ENCODE results near the gene FLT1. TPM values are rescaled to one million over a fixed set of nuclear protein-coding genes. Genes with fewer than 3 reads are reported as not detected.

The FLT1 gene
- polyA plus RNA-seq, 2 donors: 1.2 to 2.1 TPM

GRCh38 chr13:28271056-28271840 is 223.7 kb downstream of the FLT1 start:
- Histone ChIP-seq H3K4me3 (ENCODE audit: low read depth in 1 of 2, low read length in 2 of 2) (no peak overlapping the region), H3K27ac (ENCODE audit: low read depth in 2 of 2, low read length in 1 of 2) (no peak overlapping the region), H3K9me3 (ENCODE audit: control insufficient read depth in 2 of 2, insufficient read depth in 1 of 2, low read depth in 1 of 2, low read length in 1 of 2) (no peaks in the 10 kb centered on the region), H3K4me1 (ENCODE audit: control insufficient read depth in 2 of 2, insufficient read depth in 2 of 2, low read length in 1 of 2) (no peaks in the 10 kb centered on the region), H3K27me3 (ENCODE audit: control insufficient read depth in 1 of 2, insufficient read depth in 2 of 2, low read length in 2 of 2) (no peaks in the 10 kb centered on the region), H3K36me3 (ENCODE audit: control insufficient read depth in 2 of 2, insufficient read depth in 2 of 2, low read length in 1 of 2) (peaks cover 0 to 3% of the 10 kb centered on the region in 2 donors)
- 97 to 98% methylated on average over 2 of the region's 2 CpGs for WGBS, 2 donors

- H3K36me3 ChIP-seq (ENCODE audit: control insufficient read depth in 2 of 2, insufficient read depth in 2 of 2, low read length in 1 of 2): peaks cover 0 to 3% of the 10 kb centered on the region in 2 donors
- no peak overlapping the region for H3K4me3 ChIP-seq (ENCODE audit: low read depth in 1 of 2, low read length in 2 of 2)
- H3K4me1 ChIP-seq (ENCODE audit: control insufficient read depth in 2 of 2, insufficient read depth in 2 of 2, low read length in 1 of 2): no peaks in the 10 kb centered on the region
- H3K9me3 ChIP-seq (ENCODE audit: control insufficient read depth in 2 of 2, insufficient read depth in 1 of 2, low read depth in 1 of 2, low read length in 1 of 2): no peaks in the 10 kb centered on the region
- no peaks in the 10 kb centered on the region for H3K27me3 ChIP-seq (ENCODE audit: control insufficient read depth in 1 of 2, insufficient read depth in 2 of 2, low read length in 2 of 2)
- H3K27ac ChIP-seq (ENCODE audit: low read depth in 2 of 2, low read length in 1 of 2): no peak overlapping the region
Measured at GRCh38 chr13:28268800-28269223, 226.1 kb downstream of the FLT1 start.

DNA sequence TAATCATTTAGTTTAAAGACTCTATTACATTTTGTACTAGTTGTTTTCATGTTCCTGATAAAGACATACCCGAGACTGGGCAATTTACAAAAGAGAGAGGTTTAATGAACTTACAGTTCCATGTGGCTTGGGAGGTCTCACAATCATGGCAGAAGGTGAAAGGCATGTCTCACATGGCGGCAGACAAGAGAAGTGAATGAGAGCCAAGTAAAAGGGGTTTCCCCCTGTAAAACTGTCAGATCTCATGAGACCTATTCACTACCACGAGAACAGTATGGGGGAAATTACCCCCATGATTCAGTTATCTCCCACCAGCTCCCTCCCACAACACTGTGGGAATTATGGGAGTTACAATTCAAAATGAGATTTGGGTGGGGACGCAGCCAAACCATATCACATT is 227.4 kb downstream of the FLT1 start:
- 91 to 92% methylated on average over 4 of the region's 4 CpGs for WGBS, 2 donors
- no peaks in the 10 kb centered on the region for H3K27me3 ChIP-seq (ENCODE audit: control insufficient read depth in 1 of 2, insufficient read depth in 2 of 2, low read length in 2 of 2)
- peaks cover 0 to 3% of the 10 kb centered on the region in 2 donors for H3K36me3 ChIP-seq (ENCODE audit: control insufficient read depth in 2 of 2, insufficient read depth in 2 of 2, low read length in 1 of 2)
- no peak overlapping the region for H3K27ac ChIP-seq (ENCODE audit: low read depth in 2 of 2, low read length in 1 of 2)
- H3K4me3 ChIP-seq (ENCODE audit: low read depth in 1 of 2, low read length in 2 of 2): no peak overlapping the region
- no peaks in the 10 kb centered on the region for H3K9me3 ChIP-seq (ENCODE audit: control insufficient read depth in 2 of 2, insufficient read depth in 1 of 2, low read depth in 1 of 2, low read length in 1 of 2)
- no peaks in the 10 kb centered on the region for H3K4me1 ChIP-seq (ENCODE audit: control insufficient read depth in 2 of 2, insufficient read depth in 2 of 2, low read length in 1 of 2)

GRCh38 chr13:28258417-28258816 is 236.5 kb downstream of the FLT1 start:
- Histone ChIP-seq H3K4me1 (ENCODE audit: control insufficient read depth in 2 of 2, insufficient read depth in 2 of 2, low read length in 1 of 2) (no peaks in the 10 kb centered on the region), H3K27me3 (ENCODE audit: control insufficient read depth in 1 of 2, insufficient read depth in 2 of 2, low read length in 2 of 2) (no peaks in the 10 kb centered on the region), H3K9me3 (ENCODE audit: control insufficient read depth in 2 of 2, insufficient read depth in 1 of 2, low read depth in 1 of 2, low read length in 1 of 2) (no peaks in the 10 kb centered on the region), H3K27ac (ENCODE audit: low read depth in 2 of 2, low read length in 1 of 2) (no peak overlapping the region), H3K36me3 (ENCODE audit: control insufficient read depth in 2 of 2, insufficient read depth in 2 of 2, low read length in 1 of 2) (peaks cover 4 to 8% of the 10 kb centered on the region in 2 donors), H3K4me3 (ENCODE audit: low read depth in 1 of 2, low read length in 2 of 2) (no peak overlapping the region)
- WGBS, 2 donors: 62 to 94% methylated on average over 3 of the region's 3 CpGs

DNA sequence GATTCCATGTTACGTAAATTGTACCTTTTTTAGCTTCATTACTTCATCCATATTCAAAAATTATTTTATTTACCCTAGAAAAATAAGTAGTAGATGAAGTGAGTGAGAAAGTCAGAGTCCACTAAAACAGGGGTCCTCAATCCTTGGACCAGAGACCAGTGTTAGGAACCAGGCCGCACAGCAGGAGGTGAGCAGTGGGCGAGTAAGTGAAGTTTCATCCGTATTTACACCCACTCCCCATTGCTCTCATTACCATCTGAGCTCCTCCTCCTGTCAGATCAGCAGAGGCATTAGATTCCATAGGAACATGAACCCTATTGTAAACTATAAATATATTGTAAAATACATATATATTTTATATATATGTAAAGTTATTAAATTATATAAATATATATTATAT is 237.6 kb downstream of the FLT1 start:
- Histone ChIP-seq H3K27ac (ENCODE audit: low read depth in 2 of 2, low read length in 1 of 2) (no peak overlapping the region), H3K9me3 (ENCODE audit: control insufficient read depth in 2 of 2, insufficient read depth in 1 of 2, low read depth in 1 of 2, low read length in 1 of 2) (no peaks in the 10 kb centered on the region), H3K4me1 (ENCODE audit: control insufficient read depth in 2 of 2, insufficient read depth in 2 of 2, low read length in 1 of 2) (no peaks in the 10 kb centered on the region), H3K36me3 (ENCODE audit: control insufficient read depth in 2 of 2, insufficient read depth in 2 of 2, low read length in 1 of 2) (peaks cover 4 to 8% of the 10 kb centered on the region in 2 donors), H3K27me3 (ENCODE audit: control insufficient read depth in 1 of 2, insufficient read depth in 2 of 2, low read length in 2 of 2) (no peaks in the 10 kb centered on the region), H3K4me3 (ENCODE audit: low read depth in 1 of 2, low read length in 2 of 2) (no peak overlapping the region)
- WGBS, 2 donors: 96 to 97% methylated on average over 4 of the region's 4 CpGs

GRCh38 chr13:28252547-28252946 is 242.4 kb downstream of the FLT1 start:
- H3K4me3 ChIP-seq (ENCODE audit: low read depth in 1 of 2, low read length in 2 of 2): no peak overlapping the region
- H3K9me3 ChIP-seq (ENCODE audit: control insufficient read depth in 2 of 2, insufficient read depth in 1 of 2, low read depth in 1 of 2, low read length in 1 of 2): no peaks in the 10 kb centered on the region
- peaks cover 3 to 4% of the 10 kb centered on the region in 2 donors for H3K36me3 ChIP-seq (ENCODE audit: control insufficient read depth in 2 of 2, insufficient read depth in 2 of 2, low read length in 1 of 2)
- no peaks in the 10 kb centered on the region for H3K27me3 ChIP-seq (ENCODE audit: control insufficient read depth in 1 of 2, insufficient read depth in 2 of 2, low read length in 2 of 2)
- 89 to 94% methylated on average over 1 of the region's 1 CpG for WGBS, 2 donors
- no peak overlapping the region for H3K27ac ChIP-seq (ENCODE audit: low read depth in 2 of 2, low read length in 1 of 2)
- no peaks in the 10 kb centered on the region for H3K4me1 ChIP-seq (ENCODE audit: control insufficient read depth in 2 of 2, insufficient read depth in 2 of 2, low read length in 1 of 2)

- Histone ChIP-seq H3K4me3 (ENCODE audit: low read depth in 1 of 2, low read length in 2 of 2) (no peak overlapping the region), H3K9me3 (ENCODE audit: control insufficient read depth in 2 of 2, insufficient read depth in 1 of 2, low read depth in 1 of 2, low read length in 1 of 2) (no peaks in the 10 kb centered on the region)
- WGBS, 2 donors: 86 to 91% methylated on average over 6 of the region's 6 CpGs
Measured at GRCh38 chr13:28251466-28251865, 243.5 kb downstream of the FLT1 start.

DNA sequence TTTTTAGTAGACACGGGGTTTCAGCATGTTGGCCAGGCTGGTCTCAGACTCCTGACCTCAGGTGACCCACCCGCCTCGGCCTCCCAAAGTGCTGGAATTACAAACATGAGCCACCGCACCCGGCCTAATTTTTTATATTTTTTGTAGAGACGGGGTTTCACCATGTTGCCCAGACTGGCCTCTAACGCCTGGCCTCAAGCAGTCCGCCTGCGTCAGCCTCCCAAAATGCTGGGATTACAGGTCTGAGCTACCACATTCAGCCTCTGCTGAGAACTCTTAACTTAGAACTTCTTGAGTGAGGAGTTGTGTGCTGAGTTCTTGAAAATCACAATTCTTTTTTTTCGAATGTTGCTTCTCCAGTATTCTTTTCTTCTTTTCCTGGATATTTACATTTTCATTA is 244.4 kb downstream of the FLT1 start:
- 85 to 88% methylated on average over 10 of the region's 10 CpGs for WGBS, 2 donors
- no peaks in the 10 kb centered on the region for H3K4me1 ChIP-seq (ENCODE audit: control insufficient read depth in 2 of 2, insufficient read depth in 2 of 2, low read length in 1 of 2)

More at GRCh38 chr13:28251466-28251865, 243.5 kb downstream of the FLT1 start:
- Histone ChIP-seq H3K27me3 (ENCODE audit: control insufficient read depth in 1 of 2, insufficient read depth in 2 of 2, low read length in 2 of 2) (no peaks in the 10 kb centered on the region), H3K4me1 (ENCODE audit: control insufficient read depth in 2 of 2, insufficient read depth in 2 of 2, low read length in 1 of 2) (no peaks in the 10 kb centered on the region), H3K27ac (ENCODE audit: low read depth in 2 of 2, low read length in 1 of 2) (no peak overlapping the region), H3K36me3 (ENCODE audit: control insufficient read depth in 2 of 2, insufficient read depth in 2 of 2, low read length in 1 of 2) (peaks cover 0 to 3% of the 10 kb centered on the region in 2 donors)

More for the DNA sequence above, 244.4 kb downstream of the FLT1 start:
- no peaks in the 10 kb centered on the region for H3K36me3 ChIP-seq (ENCODE audit: control insufficient read depth in 2 of 2, insufficient read depth in 2 of 2, low read length in 1 of 2)
- H3K9me3 ChIP-seq (ENCODE audit: control insufficient read depth in 2 of 2, insufficient read depth in 1 of 2, low read depth in 1 of 2, low read length in 1 of 2): no peaks in the 10 kb centered on the region
- H3K27me3 ChIP-seq (ENCODE audit: control insufficient read depth in 1 of 2, insufficient read depth in 2 of 2, low read length in 2 of 2): no peaks in the 10 kb centered on the region
- no peak overlapping the region for H3K27ac ChIP-seq (ENCODE audit: low read depth in 2 of 2, low read length in 1 of 2)
- no peak overlapping the region for H3K4me3 ChIP-seq (ENCODE audit: low read depth in 1 of 2, low read length in 2 of 2)
